ENCODE measurements around the gene NFKB1. TPM values are rescaled to one million over a fixed set of nuclear protein-coding genes. Genes with fewer than 3 reads are reported as not detected.
A peak's percentile ranks its signal among the peaks of the same experiment; 100 is the strongest.
"Not testable (repeated sequence)": the region's sequence is repeated elsewhere in the genome, so short reads cannot be mapped to it uniquely, and the experiment has no call there.

NFKB1 gene
- total RNA-seq, 1 donor from 2014 or later = 19.0 TPM

GRCh38 chr4:102474736-102475504, 26.2 kb upstream of the NFKB1 start:
- Histone ChIP-seq H3K4me3 (ENCODE audit: low read depth, low read length) (no peak overlapping the region), H3K36me3 (ENCODE audit: control insufficient read depth, insufficient read depth, low read length) (no peaks in the 10 kb centered on the region), H3K27me3 (ENCODE audit: control insufficient read depth, insufficient read depth, low read length) (no peaks in the 10 kb centered on the region)
- peak; percentile 58 for FAIRE-seq
- TF ChIP-seq CTCF (IDR thresholded peaks at IDR 0.05; ENCODE audit: insufficient read depth, low read length, severe bottlenecking) = no peak
- DNase-seq (ENCODE audit: low read depth) = no peak

- H3K4me3 ChIP-seq (ENCODE audit: low read depth, low read length) = no peak overlapping the region
- FAIRE-seq (no peak), DNase-seq (ENCODE audit: low read depth) (peak; percentile 73)
- H3K27me3 ChIP-seq (ENCODE audit: control insufficient read depth, insufficient read depth, low read length) = no peaks in the 10 kb centered on the region
- H3K36me3 ChIP-seq (ENCODE audit: control insufficient read depth, insufficient read depth, low read length) = no peaks in the 10 kb centered on the region
- no peak for TF ChIP-seq CTCF (IDR thresholded peaks at IDR 0.05; ENCODE audit: insufficient read depth, low read length, severe bottlenecking)
Observed at GRCh38 chr4:102477657-102478056, 23.5 kb upstream of the NFKB1 start.

- FAIRE-seq (no peak), DNase-seq (ENCODE audit: low read depth) (no peak)
- TF ChIP-seq CTCF (IDR thresholded peaks at IDR 0.05; ENCODE audit: insufficient read depth, low read length, severe bottlenecking) = no peak
- H3K4me3 ChIP-seq (ENCODE audit: low read depth, low read length) = no peak overlapping the region
- no peaks in the 10 kb centered on the region for H3K36me3 ChIP-seq (ENCODE audit: control insufficient read depth, insufficient read depth, low read length)
- no peaks in the 10 kb centered on the region for H3K27me3 ChIP-seq (ENCODE audit: control insufficient read depth, insufficient read depth, low read length)
Observed at GRCh38 chr4:102478186-102478585, 23.0 kb upstream of the NFKB1 start.

GRCh38 chr4:102479832-102480231, 21.3 kb upstream of the NFKB1 start:
- DNase-seq (ENCODE audit: low read depth); FAIRE-seq; H3K4me3 ChIP-seq (ENCODE audit: low read depth, low read length); H3K36me3 ChIP-seq (ENCODE audit: control insufficient read depth, insufficient read depth, low read length); H3K27me3 ChIP-seq (ENCODE audit: control insufficient read depth, insufficient read depth, low read length): not testable (repeated sequence)

GRCh38 chr4:102483120-102483519, 18.0 kb upstream of the NFKB1 start:
- Histone ChIP-seq H3K27me3 (ENCODE audit: control insufficient read depth, insufficient read depth, low read length) (no peaks in the 10 kb centered on the region), H3K4me3 (ENCODE audit: low read depth, low read length) (no peak overlapping the region), H3K36me3 (ENCODE audit: control insufficient read depth, insufficient read depth, low read length) (no peaks in the 10 kb centered on the region)
- DNase-seq (ENCODE audit: low read depth) = no peak
- FAIRE-seq = no peak
- TF ChIP-seq CTCF (IDR thresholded peaks at IDR 0.05; ENCODE audit: insufficient read depth, low read length, severe bottlenecking) = no peak

GRCh38 chr4:102483990-102484692, 17.0 kb upstream of the NFKB1 start:
- DNase-seq (ENCODE audit: low read depth) = not testable (repeated sequence)

More at GRCh38 chr4:102483990-102484692, 17.0 kb upstream of the NFKB1 start:
- not testable (repeated sequence) for H3K27me3 ChIP-seq (ENCODE audit: control insufficient read depth, insufficient read depth, low read length); H3K36me3 ChIP-seq (ENCODE audit: control insufficient read depth, insufficient read depth, low read length); H3K4me3 ChIP-seq (ENCODE audit: low read depth, low read length); FAIRE-seq

Measured in bronchial epithelial cell (primary cell).